ENCODE data around the gene ETV6.
A peak's percentile ranks its signal among the peaks of the same experiment; 100 is the strongest.

The ETV6 gene

DNA sequence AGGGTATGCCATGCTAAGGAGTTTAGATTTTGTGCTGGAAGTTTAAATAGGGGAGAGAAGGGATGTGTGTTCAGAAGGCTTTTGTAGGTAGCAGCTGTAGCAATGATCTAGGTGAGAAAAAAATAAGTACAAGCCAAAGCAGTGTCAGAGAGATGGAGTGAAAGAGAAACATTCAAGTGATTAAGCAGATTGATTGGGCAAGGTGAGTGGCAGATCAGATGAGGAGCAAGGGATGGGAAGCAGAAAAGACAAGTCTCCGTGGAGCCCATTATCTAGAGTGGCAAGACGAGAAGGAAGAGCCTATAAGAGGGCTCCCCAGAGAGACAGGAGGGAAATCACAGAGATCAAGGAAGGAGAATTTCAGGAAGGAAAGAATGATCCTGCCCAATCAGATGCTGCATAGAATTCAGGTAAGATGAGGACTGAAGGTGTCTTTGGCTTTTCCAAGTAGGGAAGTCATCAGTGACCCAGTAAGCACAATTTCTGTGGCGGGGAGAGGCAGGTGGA lies 133.5 kb downstream of the ETV6 start:
- Histone ChIP-seq H3K36me3 (no peaks in the 10 kb centered on the region), H3K9me3 (no peaks in the 10 kb centered on the region), H3K4me3 (ENCODE audit: low read depth in 1 of 2, low read length in 1 of 2) (no peak overlapping the region), H3K27ac (no peak overlapping the region), H3K4me1 (ENCODE audit: control insufficient read depth in 1 of 2, insufficient read depth in 1 of 2, low read depth in 1 of 2, low read length in 1 of 2) (peaks cover 19 to 44% of the 10 kb centered on the region in 2 experiments), H3K27me3 (no peaks in the 10 kb centered on the region)
- TF ChIP-seq, protein P1, sequence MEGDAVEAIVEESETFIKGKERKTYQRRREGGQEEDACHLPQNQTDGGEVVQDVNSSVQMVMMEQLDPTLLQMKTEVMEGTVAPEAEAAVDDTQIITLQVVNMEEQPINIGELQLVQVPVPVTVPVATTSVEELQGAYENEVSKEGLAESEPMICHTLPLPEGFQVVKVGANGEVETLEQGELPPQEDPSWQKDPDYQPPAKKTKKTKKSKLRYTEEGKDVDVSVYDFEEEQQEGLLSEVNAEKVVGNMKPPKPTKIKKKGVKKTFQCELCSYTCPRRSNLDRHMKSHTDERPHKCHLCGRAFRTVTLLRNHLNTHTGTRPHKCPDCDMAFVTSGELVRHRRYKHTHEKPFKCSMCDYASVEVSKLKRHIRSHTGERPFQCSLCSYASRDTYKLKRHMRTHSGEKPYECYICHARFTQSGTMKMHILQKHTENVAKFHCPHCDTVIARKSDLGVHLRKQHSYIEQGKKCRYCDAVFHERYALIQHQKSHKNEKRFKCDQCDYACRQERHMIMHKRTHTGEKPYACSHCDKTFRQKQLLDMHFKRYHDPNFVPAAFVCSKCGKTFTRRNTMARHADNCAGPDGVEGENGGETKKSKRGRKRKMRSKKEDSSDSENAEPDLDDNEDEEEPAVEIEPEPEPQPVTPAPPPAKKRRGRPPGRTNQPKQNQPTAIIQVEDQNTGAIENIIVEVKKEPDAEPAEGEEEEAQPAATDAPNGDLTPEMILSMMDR (IDR thresholded peaks at IDR 0.05), result no peak

DNA sequence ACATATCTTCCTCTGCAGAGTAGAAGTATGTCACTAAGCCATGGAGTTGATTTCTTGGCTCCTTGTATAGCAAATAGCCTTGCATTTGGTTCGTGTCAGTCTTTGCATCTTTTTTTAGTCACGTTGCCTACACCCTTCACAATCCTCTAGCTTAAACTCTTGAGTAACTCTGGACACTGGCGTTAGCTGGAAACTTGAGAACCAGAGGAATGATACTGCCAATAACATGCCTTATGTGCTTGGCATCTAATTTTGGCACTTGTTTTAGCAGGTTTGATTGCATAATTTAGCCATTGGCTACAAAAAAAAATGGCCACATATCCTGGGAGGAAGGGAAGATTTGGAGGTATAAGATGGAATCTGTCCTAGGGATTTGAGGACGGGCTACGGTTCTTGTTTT lies 136.2 kb downstream of the ETV6 start:
- TF ChIP-seq, protein P1 (IDR thresholded peaks at IDR 0.05), result no peak
- H3K27me3 ChIP-seq, result no peaks in the 10 kb centered on the region
- H3K36me3 ChIP-seq, result no peaks in the 10 kb centered on the region
- no peaks in the 10 kb centered on the region for H3K9me3 ChIP-seq
- no peak overlapping the region for H3K4me3 ChIP-seq (ENCODE audit: low read depth in 1 of 2, low read length in 1 of 2)
- H3K27ac ChIP-seq, result peak overlapping the region; percentile 39
- peaks cover 15 to 35% of the 10 kb centered on the region in 2 experiments for H3K4me1 ChIP-seq (ENCODE audit: control insufficient read depth in 1 of 2, insufficient read depth in 1 of 2, low read depth in 1 of 2, low read length in 1 of 2)

DNA sequence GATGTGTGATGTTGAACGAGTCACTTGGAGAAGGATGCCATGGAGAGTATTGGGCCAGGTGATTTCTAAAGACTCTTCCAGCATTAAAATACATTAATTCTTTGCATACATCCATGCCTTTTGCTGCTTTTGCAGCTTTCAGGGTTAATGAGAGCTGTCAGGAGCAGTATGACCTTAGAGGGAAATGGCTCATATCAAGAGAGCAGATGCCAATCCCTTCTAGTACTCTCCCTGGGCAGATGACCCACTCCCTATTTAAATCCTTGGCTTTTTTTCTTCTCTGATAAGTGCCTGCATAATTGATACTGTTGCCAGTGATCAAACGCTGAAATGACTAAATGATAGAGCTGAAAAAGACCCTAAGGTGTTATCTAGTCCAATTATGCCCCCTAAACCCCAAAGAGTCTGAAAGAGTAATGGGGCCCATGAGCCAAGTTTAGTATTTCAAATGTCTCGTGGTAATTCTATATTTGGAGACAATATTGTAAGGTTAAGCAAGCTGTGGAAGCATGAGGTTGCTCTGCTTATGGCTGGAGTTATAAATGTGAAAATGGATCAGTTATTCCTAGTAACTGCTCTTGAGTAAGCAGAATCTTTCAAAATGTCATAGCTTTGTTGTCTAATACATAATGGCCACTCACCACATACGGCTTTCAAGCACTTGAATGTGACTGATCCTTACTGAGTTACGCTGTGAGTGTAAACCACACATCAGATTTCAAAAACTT lies 137.3 kb downstream of the ETV6 start:
- TF ChIP-seq, protein P1 (IDR thresholded peaks at IDR 0.05), result no peak
- no peaks in the 10 kb centered on the region for H3K27me3 ChIP-seq
- H3K4me3 ChIP-seq (ENCODE audit: low read depth in 1 of 2, low read length in 1 of 2), result no peak overlapping the region
- no peaks in the 10 kb centered on the region for H3K9me3 ChIP-seq
- H3K36me3 ChIP-seq, result no peaks in the 10 kb centered on the region
- H3K27ac ChIP-seq, result peak overlapping the region; percentile 14
- H3K4me1 ChIP-seq (ENCODE audit: control insufficient read depth in 1 of 2, insufficient read depth in 1 of 2, low read depth in 1 of 2, low read length in 1 of 2), result peaks cover 20 to 37% of the 10 kb centered on the region in 2 experiments

DNA sequence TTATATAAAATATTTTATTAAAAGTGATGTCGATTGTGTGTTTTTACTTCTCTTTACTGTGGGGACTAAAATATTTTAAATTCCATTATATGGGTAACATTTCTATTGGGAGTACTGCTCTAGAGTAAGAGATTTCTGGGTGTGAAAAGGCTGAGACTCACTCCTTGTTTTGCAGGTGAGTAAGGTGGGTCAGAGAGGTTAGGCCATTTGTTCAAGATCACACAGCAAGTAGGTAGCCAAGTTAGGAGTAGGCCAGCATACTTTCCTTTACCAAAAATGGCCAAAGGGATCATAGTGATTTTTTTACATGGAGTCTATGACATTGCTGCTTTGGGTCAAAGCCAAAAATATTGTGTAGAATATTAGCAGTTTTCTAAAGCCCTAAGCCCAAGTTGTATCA lies 138.0 kb downstream of the ETV6 start:
- no peaks in the 10 kb centered on the region for H3K36me3 ChIP-seq
- no peaks in the 10 kb centered on the region for H3K27me3 ChIP-seq
- H3K27ac ChIP-seq, result peak overlapping the region; percentile 14
- H3K9me3 ChIP-seq, result no peaks in the 10 kb centered on the region
- TF ChIP-seq, protein P1 (IDR thresholded peaks at IDR 0.05), result no peak
- no peak overlapping the region for H3K4me3 ChIP-seq (ENCODE audit: low read depth in 1 of 2, low read length in 1 of 2)
- H3K4me1 ChIP-seq (ENCODE audit: control insufficient read depth in 1 of 2, insufficient read depth in 1 of 2, low read depth in 1 of 2, low read length in 1 of 2), result peaks cover 20 to 37% of the 10 kb centered on the region in 2 experiments

DNA sequence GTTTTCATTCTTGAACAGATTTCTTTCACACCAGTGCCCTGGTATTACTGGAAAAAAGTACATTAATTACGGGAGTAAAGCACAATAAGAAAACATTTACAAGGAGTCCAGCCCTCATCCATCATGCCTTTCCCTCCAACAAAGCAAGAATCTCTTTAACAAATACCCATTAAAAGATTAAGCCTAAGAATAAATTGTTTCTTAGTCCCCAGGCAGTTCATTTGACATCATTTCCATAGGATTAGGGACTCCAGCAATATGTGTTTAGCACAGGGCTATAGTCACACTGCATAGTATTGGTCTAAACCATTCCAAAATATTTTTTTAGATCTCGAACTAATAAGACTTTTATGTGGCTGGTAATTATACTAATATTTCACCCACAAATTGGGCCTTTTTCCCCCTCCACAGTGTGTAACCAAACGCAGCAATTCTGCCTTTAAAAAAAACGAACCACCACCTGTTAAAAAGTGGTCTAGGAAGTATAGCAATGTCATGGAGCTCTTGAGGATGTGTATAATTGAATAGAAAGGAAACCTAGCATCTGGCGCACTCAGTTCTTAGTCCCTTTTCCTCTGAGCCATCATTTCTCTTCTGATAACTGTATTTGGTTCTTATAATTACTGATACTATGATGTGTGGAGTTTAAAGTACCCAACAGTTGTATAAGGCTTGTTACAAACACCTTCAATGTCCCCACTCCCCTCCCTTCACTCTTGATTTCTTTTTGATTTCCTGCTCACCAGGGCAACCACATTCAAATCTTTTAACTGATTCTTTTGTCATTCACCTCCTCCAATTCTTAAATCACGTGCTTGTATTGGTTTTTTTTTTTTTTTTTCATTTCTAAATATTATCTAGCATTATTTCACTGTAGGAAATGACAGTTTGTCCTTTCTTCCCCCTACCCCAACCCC lies 138.7 kb downstream of the ETV6 start:
- TF ChIP-seq, protein P1 (IDR thresholded peaks at IDR 0.05), result no peak
- H3K4me1 ChIP-seq (ENCODE audit: control insufficient read depth in 1 of 2, insufficient read depth in 1 of 2, low read depth in 1 of 2, low read length in 1 of 2), result peaks cover 20 to 37% of the 10 kb centered on the region in 2 experiments
- H3K9me3 ChIP-seq, result no peaks in the 10 kb centered on the region
- H3K4me3 ChIP-seq (ENCODE audit: low read depth in 1 of 2, low read length in 1 of 2), result no peak overlapping the region
- peak overlapping the region; percentile 26 for H3K27ac ChIP-seq
- H3K27me3 ChIP-seq, result no peaks in the 10 kb centered on the region
- no peaks in the 10 kb centered on the region for H3K36me3 ChIP-seq
